Sigmoid colon (tissue), 7 donors: ENCODE results near the gene PSD. TPM values are rescaled to one million over a fixed set of nuclear protein-coding genes. Genes with fewer than 3 reads are reported as not detected.

Experiments
- DNase-seq: peaks from one replicate; pipeline ENCODE4 v3.0.0-alpha.2; 2019
- H3K27ac ChIP-seq, 4 donors: fragments of 200-600 bp; sonication (generic); one replicate each; pipeline ENCODE4 v1.5.1; 2016 to 2019; ENCODE audit warnings: mild to moderate bottlenecking in 1 of 4
- H3K27me3 ChIP-seq, 3 donors: fragments of 200-600 bp; sonication (generic); one replicate each; pipeline ENCODE4 v1.5.1; 2019; ENCODE audit warnings: mild to moderate bottlenecking in 1 of 3
- H3K36me3 ChIP-seq, 4 donors: fragments of 200-600 bp; sonication (generic); one replicate each; pipeline ENCODE4 v1.5.1; 2016 to 2019
- H3K4me1 ChIP-seq, 4 donors: fragments of 200-600 bp; sonication (generic); one replicate each; pipeline ENCODE4 v1.5.1; 2017 to 2019
- H3K4me3 ChIP-seq, 4 donors: fragments of 200-600 bp; sonication (generic); one replicate each; pipeline ENCODE4 v1.5.1; 2017 to 2019; ENCODE audit warnings: mild to moderate bottlenecking in 2 of 4, moderate library complexity in 1 of 4
- H3K9me3 ChIP-seq, 4 donors: fragments of 200-600 bp in 3 of 4; sonication (generic) in 3 of 4; one replicate each; pipeline versions ENCODE4 v1.5.1 to v1.6.1; 2013 to 2019
- EP300 ChIP-seq, 4 donors: sonication (generic); formaldehyde crosslinking; IDR thresholded peaks; one replicate each; pipeline ENCODE4 v1.6.1; 2017; ENCODE audit warnings: antibody characterized with exemption in 4 of 4
- POLR2A ChIP-seq, 2 donors: fragments of 450-650 bp; IDR thresholded peaks; one replicate each; pipeline ENCODE4 v1.6.1; 2016; ENCODE audit warnings: antibody characterized with exemption in 2 of 2, mild to moderate bottlenecking in 2 of 2, moderate library complexity in 2 of 2
- POLR2AphosphoS5 ChIP-seq, 4 donors: sonication (generic); formaldehyde crosslinking; IDR thresholded peaks; one replicate each; pipeline ENCODE4 v1.6.1; 2017; ENCODE audit warnings: antibody characterized with exemption in 4 of 4
- WGBS, 2 donors: extraction: QIAGEN DNeasy Blood & Tissue Kit; methylation state at CpG; one replicate each; pipeline ENCODE4 v1.1.7; 2013; 5-methylcytosine and 5-hydroxymethylcytosine counted together
- intact Hi-C: fragments of 100-400 bp; cut with DNase I; formaldehyde crosslinking; loops from one replicate; pipeline ENCODE4 v1.15.1; 2023
- polyA plus RNA-seq, 3 donors: library from polyadenylated mRNA; stranded (reverse); fragments of 200-250 nt; gene quantifications; one replicate each; pipeline ENCODE4 v1.2.3, GENCODE V29; 2013
- total RNA-seq, 4 donors: library from RNA; depleted of rRNA; stranded (reverse); fragments of >200 nt; gene quantifications; one replicate each; pipeline ENCODE4 v1.1.0, GENCODE V29; 2016
- TF ChIP-seq, protein P1 (sequence below), 4 experiments: fragments of 450-650 bp in 3 of 4; fragments of 200-600 bp in 1 of 4; IDR thresholded peaks; one replicate each; pipeline ENCODE4 v1.5.1; 2016 to 2019; ENCODE audit warnings: antibody characterized with exemption in 4 of 4, mild to moderate bottlenecking in 3 of 4, moderate library complexity in 2 of 4
- donor health status: healthy with polysubstance abuse.
- donor health status: Bipolar disorder and iron deficiency.
- donor health status: healthy.

Gene PSD
- total and polyA plus RNA-seq, 7 donors, result 0.69 to 449 (median 343) TPM

DNA sequence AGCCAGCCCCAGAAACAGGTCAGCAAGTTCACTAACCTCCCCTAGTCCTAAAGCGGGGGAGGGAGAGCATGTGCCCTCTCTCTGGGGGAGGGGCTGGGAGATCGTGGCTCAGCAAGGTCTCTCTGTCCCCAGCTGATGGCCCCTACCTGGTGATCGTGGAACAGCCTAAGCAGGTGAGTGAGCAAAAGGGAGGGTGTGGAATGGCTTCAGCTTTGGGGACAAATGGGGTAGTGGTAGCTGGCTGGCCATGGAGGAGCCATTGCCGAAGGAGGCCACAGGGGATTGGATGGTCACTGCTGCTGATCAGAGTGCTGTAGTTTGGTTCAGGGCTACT lies 22.3 kb downstream of the PSD start:
- TF ChIP-seq EP300 (IDR thresholded peaks at IDR 0.05) (no peak), POLR2AphosphoS5 (IDR thresholded peaks at IDR 0.05) (no peak)
- TF ChIP-seq, protein P1, sequence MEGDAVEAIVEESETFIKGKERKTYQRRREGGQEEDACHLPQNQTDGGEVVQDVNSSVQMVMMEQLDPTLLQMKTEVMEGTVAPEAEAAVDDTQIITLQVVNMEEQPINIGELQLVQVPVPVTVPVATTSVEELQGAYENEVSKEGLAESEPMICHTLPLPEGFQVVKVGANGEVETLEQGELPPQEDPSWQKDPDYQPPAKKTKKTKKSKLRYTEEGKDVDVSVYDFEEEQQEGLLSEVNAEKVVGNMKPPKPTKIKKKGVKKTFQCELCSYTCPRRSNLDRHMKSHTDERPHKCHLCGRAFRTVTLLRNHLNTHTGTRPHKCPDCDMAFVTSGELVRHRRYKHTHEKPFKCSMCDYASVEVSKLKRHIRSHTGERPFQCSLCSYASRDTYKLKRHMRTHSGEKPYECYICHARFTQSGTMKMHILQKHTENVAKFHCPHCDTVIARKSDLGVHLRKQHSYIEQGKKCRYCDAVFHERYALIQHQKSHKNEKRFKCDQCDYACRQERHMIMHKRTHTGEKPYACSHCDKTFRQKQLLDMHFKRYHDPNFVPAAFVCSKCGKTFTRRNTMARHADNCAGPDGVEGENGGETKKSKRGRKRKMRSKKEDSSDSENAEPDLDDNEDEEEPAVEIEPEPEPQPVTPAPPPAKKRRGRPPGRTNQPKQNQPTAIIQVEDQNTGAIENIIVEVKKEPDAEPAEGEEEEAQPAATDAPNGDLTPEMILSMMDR (IDR thresholded peaks at IDR 0.05), result no peak
- intact Hi-C loops, result loop anchor here (1.0 to 10.0 kb wide), 2 partner anchors 11 to 249 kb away; partner anchors contain the start of gene TRIM8
- no peak for DNase-seq
- 52 to 65% methylated on average over 4 of the region's 4 CpGs for WGBS, 2 donors
- H3K4me1 ChIP-seq, result peaks cover 0 to 67% (median 59%) of the 10 kb centered on the region in 4 donors
- H3K27me3 ChIP-seq, result no peaks in the 10 kb centered on the region
- no peaks in the 10 kb centered on the region for H3K9me3 ChIP-seq
- peaks cover 11 to 30% (median 21%) of the 10 kb centered on the region in 4 donors for H3K36me3 ChIP-seq
- peak overlapping the region; percentile 97 to 99 (median 98) for H3K27ac ChIP-seq
- H3K4me3 ChIP-seq, result peak overlapping the region; percentile 61 to 76 (median 68)

GRCh38 chr10:102395400-102396316 lies 22.9 kb downstream of the PSD start, which contains the start of gene NFKB2:
Gene NFKB2 (plus strand): TSS chr10:102395705. CDS start chr10:102395960, 255 bp downstream.
- Histone ChIP-seq H3K27ac (peak within 1 kb of the TSS; percentile 97 to 99 (median 98)), H3K4me1 (peaks cover 0 to 61% (median 55%) of the 10 kb centered on the region in 4 donors), H3K27me3 (no peaks in the 10 kb centered on the region), H3K36me3 (peaks cover 7 to 24% (median 16%) of the 10 kb centered on the region in 4 donors), H3K9me3 (no peaks in the 10 kb centered on the region), H3K4me3 (peak within 1 kb of the TSS; percentile 61 to 76 (median 68))
- peak; percentile 96 for DNase-seq
- TF ChIP-seq, protein P1 (IDR thresholded peaks at IDR 0.05), result no peak
- TF ChIP-seq EP300 (IDR thresholded peaks at IDR 0.05), result peak in 2 of 4 donors; percentile 73 to 77
- peak; percentile 77 to 89 for TF ChIP-seq POLR2A (IDR thresholded peaks at IDR 0.05)
- TF ChIP-seq POLR2AphosphoS5 (IDR thresholded peaks at IDR 0.05), result peak; percentile 90 to 97 (median 97)
- WGBS, 2 donors, result 1% methylated on average over 42 of the region's 42 CpGs
- intact Hi-C loops, result loop anchor here (1.0 to 10.0 kb wide), 3 partner anchors 12 to 275 kb away; partner anchors contain the start of genes LDB1 and TRIM8

GRCh38 chr10:102394801-102395399 lies 23.7 kb downstream of the PSD start:
- peak; percentile 80 for DNase-seq
- WGBS, 2 donors, result 0 to 1% methylated on average over 35 of the region's 35 CpGs

More at GRCh38 chr10:102394801-102395399, 23.7 kb downstream of the PSD start:
- peaks cover 0 to 53% (median 50%) of the 10 kb centered on the region in 4 donors for H3K4me1 ChIP-seq
- TF ChIP-seq, protein P1 (IDR thresholded peaks at IDR 0.05), result no peak
- TF ChIP-seq POLR2A (IDR thresholded peaks at IDR 0.05) (no peak), POLR2AphosphoS5 (IDR thresholded peaks at IDR 0.05) (no peak), EP300 (IDR thresholded peaks at IDR 0.05) (no peak)
- no peaks in the 10 kb centered on the region for H3K27me3 ChIP-seq
- intact Hi-C loops, result loop anchor here (1.0 to 10.0 kb wide), 6 partner anchors 27 to 274 kb away; partner anchors contain the start of genes ACTR1A, LDB1, SUFU and TRIM8
- peak overlapping the region; percentile 97 to 99 (median 98) for H3K27ac ChIP-seq
- no peaks in the 10 kb centered on the region for H3K9me3 ChIP-seq
- peaks cover 0 to 16% (median 10%) of the 10 kb centered on the region in 4 donors for H3K36me3 ChIP-seq
- H3K4me3 ChIP-seq, result peak overlapping the region; percentile 61 to 76 (median 68)
